NCI-H226 (cell line): Measurements from ENCODE around the gene AUTS2.

Source experiments
- DNase-seq: peaks from one replicate; pipeline ENCODE4 v3.0.0-alpha.2; 2015

The AUTS2 gene

DNA sequence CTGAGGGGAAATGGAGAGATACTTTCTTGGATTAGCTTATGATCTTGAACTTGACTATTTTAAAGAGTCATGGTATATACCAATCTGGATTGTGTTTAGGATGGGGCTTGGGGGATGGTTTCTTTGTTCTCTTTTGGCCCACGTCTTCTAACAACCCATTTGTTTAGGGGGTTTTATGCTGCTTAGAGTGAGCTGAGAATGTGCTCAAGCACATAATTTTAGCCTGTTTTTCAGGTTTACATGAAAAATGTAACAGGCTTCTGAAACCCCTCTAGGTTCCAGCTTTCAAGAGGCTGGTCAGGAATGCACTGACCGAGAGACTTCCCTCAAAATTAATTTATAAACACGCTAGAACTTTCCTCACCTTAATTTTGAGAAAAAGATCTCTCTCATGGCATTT lies 94.3 kb downstream of the AUTS2 start:
- DNase-seq: no peak

DNA sequence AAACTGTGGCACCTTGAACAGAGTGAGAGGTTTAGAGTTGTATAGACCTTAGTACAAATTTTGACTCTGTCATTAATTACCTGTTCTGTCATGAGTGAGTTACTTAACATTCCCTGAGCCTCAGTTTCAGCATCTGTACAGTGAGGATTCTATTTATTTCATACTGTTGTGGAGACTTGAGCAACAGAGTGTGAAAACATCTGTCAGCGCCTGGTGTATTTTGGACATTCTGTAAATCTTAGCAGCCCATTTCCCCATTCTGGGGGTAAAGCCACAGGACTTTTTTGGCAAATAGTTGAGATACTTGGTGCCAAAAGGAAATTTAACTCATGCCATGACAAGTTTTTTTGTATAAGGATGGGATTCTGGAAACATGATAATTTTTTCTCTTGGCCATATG lies 94.8 kb downstream of the AUTS2 start:
- DNase-seq: no peak

DNA sequence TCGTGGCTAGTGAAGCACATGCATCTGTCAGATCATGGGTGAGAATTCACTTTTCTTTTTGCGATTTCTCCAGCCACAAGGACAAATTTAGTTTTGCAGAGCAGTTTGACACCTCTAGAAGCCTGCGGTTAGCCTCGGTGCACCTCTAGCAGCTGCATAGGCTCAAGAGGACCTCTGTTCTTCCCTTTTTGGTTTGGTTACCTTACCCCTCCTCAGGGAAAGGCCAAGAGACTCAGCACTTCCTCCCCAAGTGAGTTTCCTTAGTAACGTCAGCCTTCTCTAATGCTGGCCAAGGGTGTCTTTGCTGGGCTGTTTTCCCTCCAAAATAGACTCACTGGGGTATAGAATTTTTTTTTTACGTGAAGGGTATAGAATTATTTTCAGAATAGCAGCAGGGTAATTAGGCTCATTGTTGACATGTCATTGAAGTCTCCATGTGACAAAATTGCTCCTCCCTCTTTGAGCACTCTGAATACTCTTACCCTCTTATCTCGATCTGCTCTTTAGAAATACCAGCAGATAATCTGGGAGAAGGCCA lies 97.8 kb downstream of the AUTS2 start:
- DNase-seq: no peak

DNA sequence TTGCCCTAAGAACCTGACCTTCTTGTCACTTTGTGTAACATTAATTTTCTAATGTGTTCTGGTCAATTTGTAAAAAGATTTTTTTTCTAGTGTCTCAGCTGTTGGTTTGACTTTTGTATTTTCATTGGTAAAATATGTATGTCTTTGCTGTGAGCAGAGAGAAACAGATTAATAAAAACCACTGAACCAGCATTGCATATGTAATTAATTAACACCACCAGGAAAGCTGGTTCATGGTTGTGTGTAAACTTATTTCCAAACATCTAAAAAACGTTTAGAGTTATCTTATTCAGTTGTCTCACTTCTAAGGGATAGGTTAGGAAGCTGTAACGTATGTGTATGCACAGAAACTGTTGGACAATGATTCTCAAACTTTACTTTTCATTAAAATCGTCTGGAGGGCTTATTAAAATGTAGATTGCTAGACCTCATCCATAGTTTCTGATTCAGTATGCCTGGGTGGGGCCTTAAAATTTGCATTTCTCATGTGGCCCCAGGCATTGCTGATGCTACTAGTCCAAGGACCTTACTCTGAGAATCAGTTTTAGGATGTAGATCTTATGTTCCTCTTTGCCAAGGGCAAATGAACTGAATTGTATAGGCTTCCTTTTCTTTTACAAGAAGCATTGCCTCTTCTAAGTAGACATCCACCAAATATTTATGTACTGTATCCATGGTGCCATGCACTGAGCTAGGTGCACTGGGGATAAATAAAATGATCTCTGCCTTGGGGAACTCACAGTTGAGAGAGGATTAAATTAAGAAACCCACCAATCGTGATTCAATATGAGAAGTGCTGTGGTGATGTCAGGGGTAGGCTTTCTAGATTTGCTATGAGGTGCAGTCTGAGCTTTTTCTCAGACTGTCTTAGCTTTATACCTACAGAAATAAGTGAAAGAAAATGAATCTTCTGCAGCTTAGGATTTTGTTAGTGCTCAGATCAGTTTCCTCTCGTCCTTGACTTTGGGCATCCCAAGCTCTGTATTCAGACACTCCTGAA lies 98.7 kb downstream of the AUTS2 start:
- DNase-seq: no peak

DNA sequence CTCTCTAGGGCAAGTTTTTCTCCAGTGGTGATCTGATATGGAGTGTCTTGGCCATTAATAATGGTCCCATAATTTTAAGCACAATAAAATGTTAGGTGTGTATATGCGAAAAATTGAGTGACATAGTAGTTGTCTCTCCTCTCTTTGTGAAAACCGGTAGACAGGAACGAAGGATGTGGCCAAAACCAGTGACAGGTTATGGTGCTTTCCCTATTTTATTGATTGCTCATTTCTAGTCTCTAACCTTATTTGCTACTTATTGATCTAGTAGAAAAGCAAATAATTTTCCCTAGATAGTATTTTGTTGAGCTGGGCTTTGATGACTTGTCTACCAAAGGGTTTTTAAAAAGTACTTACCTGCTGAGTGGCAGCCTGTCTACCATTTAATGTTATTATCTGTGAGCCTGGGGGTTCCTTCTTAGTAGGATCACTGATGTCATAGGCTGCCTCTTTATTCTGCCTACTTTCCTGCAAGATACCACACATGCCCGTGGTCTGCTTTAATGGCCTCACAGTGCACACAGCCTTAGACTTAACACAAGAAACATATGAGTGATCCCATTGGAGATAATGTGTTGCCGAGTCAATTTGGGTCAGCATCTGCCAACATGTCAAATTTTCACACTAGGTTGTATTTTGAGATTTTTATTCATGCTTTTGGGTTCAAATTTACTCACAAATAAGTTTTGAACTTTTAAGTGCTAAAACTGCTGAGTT lies 100.0 kb downstream of the AUTS2 start:
- no peak for DNase-seq

DNA sequence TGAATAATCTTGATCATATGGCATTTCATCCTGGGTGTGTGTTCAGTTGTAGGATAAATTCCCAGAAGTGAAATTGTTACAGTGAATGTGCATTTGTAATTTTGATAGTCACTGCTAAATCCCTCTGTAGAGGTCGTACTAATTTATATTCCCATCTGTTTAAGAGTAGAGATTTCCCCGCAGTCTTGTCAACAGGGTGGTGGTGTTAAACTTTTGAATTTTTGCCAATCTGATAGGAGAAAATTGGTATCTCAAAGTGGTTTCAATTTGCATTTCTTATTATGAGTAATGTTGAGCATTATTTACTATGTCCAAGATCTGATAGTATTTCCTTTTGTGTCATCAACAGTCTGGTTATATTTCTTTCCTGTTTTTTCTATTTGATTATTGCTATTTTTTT lies 101.7 kb downstream of the AUTS2 start:
- DNase-seq: no peak

DNA sequence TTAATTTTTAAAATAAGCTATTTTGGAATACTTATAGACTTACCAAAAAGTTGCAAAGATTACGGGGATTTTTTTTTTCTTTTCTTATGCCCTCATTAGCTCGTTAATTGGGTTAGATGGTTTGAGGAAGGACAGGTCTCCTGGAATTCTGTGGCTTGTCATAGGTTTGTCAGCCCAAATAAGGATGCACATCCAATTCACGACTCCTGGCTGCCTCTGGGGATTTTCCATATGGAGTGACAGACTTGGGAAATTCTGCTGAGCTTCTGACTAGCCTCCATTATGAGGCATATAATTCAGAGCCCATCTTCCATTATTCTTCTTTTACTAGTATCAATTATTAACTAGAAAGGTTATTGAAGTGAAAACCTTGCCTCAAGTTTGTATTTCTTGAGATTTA lies 102.1 kb downstream of the AUTS2 start:
- DNase-seq: no peak

DNA sequence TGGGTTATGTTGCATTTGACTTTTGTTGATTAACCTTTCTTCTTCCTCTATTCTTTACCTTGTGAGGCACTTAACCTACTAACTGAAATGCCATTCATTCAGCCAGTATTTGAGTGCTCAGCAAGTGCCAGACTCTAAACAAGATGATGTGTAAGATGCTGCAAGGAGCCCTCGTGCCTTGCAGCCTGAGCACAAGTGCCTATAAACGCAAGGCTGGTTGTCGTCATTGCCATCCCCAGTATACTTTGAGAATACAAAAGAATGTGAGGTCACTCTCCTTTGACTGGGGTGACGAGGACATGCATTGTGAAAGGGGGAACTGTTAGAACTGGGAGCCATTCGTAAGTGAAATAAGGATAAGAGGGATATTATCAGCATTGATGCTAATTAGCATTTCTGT lies 103.0 kb downstream of the AUTS2 start:
- DNase-seq: no peak

DNA sequence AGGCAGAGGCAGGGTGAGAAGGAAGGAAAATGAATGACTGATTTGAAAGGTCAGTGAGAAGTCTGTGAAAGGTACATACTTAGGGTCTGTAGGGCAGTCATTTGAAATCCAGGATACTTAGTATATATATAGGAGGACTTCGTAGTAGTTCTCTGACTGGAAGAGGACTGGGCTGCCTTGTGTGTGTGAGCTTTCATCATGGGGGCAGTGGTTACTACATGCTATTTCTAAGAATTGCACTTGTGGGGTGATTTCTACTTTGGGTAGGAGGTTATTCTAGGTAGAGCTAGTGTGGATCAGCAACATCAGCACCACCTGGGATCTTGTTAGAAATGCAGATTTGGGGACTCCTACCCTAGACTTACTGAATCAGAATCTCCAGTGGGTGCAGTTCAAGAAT lies 104.1 kb downstream of the AUTS2 start:
- no peak for DNase-seq

DNA sequence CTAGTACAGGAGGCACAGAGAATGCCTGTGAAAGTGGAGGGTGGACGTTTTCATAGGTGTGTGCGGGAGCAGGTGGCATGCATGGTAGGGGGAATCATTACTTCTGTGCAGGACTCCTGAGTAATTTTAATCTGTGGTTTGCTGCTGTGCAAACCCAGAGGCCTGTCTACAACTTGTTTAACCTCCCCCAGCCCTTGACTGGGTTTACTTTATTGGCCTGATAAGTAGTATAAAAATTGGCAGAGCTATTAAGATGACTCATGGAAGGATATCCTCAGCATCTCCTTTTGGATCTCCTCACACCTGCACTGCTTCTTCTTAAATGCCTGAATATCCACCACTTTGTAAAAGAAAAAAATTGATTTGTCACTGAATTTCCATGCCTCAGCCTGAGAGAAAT lies 104.8 kb downstream of the AUTS2 start:
- peak; percentile 57 for DNase-seq

DNA sequence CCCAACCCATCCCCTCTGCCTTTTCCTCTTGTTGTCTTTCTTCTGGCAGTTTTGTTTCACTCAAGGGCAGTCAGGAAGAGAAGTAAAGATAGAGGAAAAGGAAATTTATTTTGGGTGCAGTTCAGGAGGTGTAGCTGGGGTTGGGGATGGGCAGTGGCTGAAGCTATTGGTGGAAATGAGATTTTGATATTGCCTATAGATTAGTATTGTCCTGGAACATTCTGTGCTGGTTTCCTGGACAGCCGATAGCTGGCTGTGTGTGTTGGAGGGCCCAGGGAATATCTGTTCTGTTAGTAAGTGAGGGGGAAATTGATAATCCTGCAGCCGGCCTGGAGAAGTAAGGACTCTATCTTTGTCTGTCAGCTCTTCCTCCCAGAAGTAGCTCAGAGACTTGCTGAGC lies 107.8 kb downstream of the AUTS2 start:
- no peak for DNase-seq

DNA sequence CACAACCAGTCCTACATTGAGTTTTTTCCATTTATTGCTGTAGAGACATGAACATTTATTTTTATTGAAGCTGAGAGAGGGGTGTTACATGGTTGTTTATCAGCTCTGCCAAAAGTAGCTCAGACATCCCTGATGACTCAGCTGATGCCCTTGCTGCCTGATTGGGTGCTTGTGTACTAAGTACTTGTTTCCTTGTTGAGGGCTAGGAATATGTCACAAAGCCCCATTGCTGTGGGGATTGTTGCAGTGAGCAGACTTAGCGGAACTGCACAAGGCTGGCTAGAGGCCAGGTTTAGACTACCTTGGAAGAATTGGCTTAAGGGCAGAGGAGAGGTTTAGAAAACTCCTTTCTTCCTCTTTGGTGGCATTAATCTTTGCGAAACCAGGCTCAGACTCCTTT lies 110.6 kb downstream of the AUTS2 start:
- peak; percentile 34 for DNase-seq

DNA sequence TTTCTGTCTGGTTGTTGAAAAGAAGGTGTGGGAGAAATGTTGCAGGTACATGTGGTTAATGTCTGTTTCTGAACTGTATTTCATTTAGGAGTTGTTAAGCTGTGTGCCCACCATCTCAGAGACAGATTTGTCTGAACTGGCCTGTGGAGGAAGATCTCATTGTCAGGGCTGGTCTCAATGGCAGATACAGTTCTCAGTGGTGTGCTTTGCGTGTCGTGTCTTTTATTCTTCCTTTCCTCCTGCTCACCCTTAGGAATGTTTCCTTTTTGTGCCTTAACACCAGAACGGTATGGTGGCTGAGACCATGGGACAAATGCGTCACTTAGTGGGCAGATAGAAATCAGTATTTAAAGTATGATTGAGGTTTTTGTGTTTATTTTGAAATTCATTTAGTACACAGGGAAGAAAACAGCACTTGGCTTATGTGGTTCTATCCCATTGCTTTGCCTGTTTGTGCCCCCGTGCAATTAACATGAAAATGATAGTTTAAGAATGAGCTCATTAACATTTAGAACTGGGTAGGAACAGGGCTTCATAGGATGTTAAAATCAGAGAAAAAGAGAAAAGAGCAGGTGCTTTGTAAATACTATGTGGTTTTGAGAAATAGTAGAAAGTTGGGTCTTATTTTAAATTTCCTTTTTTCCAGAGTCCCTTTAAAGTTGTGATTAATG lies 112.6 kb downstream of the AUTS2 start:
- no peak for DNase-seq

DNA sequence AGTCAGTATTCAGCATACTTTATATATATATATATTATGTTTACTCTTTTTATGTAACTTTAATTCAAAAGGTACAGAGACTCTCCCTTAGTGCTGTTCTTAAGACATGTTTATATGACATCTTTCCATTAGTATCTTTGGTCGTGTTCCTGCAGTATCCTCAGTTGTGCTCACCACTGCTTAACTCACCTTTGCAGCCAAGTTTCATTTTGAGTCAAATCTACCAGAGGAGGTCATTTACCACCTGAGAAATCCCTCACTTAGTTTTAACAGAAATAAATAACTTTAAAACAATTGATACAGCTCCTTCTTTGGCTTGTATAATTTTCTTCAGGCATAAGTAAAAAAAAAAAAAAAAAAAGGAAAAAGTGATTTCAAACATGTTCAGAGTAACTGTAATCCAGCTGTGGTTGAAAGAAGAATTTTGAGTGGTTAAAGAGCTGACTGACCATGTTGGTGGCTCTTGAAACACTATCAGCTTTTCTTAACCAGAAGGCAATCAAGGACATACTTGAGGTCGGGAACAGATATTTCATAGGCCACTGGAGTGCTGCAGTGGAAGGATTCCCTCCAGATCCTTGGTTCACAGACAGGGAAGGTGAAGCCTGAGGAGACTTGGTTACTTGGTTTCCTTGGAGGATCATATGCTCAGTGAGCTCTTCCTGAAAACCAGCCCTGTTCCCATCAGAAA lies 116.8 kb downstream of the AUTS2 start:
- DNase-seq: no peak

DNA sequence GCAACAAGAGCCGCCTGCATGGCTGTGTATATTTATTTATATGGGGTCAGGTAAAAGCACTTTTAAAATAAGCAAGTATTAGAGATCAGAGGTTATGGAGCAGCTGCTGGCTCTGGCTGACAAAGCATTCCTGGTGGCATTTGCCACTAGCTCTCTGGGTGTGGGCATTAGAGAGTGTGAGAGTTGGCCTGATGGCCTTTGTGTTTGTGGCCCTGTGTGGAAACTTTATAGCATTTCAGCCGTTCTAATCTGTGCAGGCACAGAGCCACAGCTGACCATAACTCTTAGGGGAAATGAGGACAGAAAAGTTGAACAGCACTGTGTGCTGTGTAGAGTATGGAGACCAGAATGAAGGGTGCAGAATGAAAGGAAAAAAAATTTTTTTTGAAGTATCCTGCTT lies 118.9 kb downstream of the AUTS2 start:
- no peak for DNase-seq

DNA sequence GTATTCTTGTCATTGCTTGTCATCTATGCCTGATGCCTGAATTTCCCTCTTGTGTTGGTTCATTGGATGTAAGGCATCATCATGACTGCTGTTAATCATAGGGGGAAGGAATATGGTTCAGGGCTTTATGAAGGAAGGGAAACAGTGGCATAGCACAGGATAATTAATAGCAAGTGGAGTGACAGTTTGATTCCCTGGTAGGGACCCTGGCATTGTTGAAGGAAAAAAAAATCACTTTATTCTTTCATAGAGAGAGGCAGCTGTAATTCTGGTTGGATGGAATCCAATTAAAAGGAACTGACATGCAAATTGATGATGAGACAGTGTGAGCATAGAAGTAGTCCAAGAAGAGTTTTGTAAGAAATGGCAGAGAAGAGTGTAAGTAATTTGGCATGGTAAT lies 121.4 kb downstream of the AUTS2 start:
- DNase-seq: no peak

DNA sequence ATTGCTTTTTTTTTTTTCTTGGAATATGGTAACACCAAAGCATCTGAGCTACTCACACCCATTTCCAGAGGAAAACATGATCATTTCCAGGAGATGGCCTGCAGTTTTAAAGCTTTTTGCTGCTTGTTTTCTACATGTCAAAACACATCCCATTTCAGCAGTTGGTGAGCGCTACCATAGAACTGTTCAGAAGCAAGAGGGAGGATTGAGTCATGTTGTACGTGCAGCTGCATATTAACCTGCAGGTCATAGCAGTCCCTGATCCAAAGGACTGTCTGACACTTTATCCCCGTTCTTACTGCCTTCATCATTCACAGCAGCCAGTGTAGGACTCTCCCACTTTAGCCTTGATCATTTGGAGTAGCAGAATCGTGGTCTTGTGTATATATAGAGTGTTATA lies 124.6 kb downstream of the AUTS2 start:
- no peak for DNase-seq

DNA sequence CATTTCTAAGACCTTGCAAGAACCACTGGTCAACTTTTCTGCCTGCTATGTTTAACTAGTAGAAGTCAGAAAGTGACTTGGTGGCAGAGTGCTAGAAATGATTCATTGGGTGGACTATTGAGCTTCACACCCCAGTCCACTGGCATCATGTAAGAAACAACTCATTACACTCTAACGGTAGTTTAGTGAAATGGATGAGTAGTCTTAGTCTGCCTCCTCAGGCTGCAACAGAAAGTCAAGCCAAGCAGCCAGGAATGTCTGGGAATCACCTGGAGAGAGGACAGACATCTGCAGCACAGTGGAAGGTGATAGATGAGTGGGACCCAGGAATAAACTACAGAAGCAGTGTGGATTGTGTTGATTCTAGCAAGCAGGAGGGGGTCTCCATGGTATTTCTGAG lies 125.4 kb downstream of the AUTS2 start:
- no peak for DNase-seq

DNA sequence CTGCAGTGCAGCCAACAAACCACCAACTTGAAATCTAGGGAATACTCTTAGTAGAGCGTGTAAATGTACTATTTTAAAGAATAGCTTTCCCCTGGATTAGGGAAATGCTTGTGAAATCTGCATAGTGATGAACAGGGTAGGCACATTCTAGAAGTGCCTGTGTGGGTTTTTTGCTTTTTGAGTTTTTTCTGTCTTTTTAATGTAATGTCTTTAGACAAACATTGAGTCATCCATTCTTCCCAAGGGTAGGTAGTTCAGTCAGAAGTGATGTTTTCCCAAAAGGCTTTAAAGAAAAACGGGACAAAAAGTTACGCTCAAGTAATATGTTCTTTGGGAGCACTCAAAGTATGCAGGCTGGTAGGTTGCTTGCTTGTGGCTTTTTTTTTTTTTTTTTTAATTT lies 130.0 kb downstream of the AUTS2 start:
- DNase-seq: no peak

DNA sequence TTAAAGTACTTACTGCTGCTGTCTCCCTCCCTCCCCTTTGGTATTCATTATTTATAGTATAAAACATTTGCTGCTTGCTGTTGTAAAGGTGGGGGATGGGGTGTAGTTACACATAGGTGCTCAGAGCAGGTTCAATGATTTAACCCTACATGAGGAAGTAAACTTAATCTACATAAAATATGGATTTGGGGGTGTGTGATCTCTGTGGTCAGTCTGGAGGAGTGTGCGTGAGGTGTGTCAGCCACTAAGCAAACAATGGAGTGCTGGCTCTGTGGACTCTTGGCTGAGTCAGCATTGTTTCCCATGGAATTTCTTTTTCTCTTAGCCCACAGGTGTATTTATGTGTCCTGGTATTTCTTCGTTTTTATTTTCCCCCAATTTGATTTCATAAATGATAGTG lies 133.9 kb downstream of the AUTS2 start:
- peak; percentile 33 for DNase-seq

DNA sequence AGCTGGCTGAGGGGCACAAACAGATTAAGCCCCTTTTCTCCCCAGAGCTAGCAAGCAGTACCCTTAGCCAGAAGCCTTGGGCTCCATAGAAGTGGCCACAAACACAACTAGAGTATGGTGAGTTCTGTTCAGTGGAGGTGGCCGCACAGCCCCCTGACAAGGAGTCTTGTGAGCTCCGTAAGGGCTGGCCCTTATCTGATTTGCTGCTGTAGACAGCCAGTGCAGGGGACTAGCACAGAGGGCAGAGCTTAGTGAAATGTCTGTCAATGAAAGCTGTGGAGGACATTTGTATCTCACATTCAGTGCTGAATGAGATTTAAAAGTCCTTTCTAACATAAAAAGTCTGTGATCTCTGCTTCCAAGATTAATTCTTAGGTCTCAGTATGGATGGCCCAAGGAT lies 137.3 kb downstream of the AUTS2 start:
- DNase-seq: no peak

DNA sequence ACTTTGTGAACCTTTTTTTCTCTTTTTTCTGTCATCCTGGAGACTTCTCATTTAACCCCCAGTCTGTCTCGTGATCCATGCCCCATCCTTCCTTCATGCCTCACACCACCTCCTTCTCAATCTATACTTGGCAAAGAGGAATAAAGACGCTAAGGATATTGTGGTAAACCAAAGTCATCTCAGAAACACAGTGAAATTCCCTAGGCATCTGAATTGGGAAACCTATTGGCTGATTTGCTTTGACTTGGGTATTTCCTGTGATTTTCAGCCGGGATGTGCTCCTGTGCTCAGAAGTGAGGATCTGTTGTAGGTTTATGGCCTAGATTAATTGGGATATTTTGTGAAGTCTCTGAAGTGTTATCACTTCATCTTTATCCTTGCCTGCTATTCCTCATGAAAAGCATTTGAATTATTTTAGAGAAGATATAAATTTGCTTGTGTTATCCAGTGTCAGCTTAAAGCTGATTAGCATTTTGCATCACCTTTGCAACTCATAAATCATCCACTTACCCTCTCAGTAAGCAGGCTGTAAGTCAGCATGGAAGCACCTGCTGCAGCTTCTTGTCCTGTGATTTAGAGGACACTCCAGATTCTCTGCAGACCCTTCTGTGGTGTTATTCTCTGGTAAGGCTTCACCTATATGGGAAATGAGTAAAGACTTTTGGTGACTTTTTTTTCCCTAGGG lies 138.0 kb downstream of the AUTS2 start:
- no peak for DNase-seq
